C1 segment of cervical spinal cord (tissue), 14 donors: ENCODE data around the gene MEGF9.

ENCODE experiments used
- DNase-seq, 14 donors: peaks; one replicate each; lab custom pipeline; 2025; lab: John Stamatoyannopoulos, UW

MEGF9 gene

DNA sequence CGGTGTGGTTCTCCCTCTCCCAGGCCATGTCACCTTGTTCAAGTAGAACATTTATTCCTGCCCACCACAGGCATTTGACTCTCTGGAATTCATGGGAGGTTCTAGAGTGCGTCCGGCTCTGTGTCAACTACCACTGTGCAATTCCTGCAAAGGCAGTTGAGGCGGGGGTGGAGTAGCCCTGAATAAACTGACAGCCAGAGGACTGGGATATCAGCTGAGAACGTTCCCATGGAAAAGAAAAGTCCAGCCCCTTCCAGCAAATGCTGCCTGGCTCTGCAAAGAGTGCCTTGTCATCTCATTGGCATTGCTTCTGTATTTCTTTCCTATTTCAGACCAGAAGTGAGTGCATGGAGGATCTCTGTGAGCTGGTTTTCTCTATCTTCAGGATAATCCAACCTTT, 18.9 kb upstream of the MEGF9 start:
- peak in 7 of 14 donors; percentile 10 to 72 (median 33) for DNase-seq

DNA sequence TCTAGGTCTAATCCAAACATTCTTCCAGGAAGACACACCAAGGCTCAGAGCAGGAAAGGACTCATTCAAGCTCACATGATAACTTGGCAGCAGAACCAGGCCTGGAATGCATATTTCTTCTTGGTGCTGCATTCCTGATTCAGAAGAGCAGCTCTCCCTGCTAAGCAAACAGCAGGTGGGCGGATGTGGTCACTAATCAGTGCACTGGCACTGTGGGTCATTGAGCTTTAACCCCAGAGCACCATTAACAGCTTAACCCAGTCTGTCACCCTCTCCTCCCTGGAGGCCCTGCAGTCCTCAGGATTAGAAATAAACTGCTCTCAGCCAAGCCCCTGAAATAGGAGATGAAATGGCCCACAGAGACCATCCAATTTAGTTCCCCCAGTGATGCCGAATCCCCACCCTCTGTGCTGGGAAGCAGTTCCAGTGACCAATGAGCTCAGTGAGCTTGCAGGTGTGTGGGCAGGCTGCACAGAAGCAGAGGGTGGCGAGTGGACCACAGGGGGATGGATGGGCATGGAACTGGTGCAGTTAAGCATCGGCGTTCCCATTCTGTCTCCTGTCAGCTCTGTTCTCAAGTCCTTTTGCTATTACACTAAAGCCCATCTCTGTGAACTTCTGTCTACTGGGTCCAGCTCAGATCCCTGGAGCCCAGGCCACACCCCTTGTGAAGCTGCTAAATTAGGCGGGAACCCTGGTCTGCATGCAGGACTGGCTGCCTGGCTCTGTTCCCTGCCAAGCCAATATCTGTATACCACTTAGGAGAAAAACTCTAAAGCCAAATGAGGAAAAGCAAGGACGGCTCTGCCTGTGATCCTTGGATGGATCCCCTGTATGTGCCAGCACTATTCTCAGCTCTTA, 16.6 kb upstream of the MEGF9 start:
- no peak for DNase-seq

DNA sequence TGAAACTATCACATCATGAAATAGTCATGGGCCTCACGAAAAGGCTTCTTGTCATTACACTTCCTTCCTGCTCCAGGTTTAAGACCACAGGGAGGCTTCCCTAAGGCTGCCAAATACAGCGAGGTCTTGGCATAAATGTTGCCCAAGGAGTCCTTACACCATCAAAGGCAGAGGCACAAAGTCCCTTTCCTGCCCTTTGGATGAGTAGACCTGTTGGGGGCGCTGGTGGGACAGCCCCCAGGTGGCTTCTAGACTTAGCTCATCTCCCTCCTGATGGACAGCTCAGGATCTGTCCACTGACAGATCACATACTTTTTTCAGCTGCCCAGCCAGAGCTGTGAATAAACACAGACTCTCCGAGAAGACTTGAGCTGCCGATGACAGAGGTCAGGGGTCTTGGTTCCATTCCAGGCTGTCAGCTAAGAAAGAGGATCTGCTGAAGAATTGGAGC, 15.5 kb upstream of the MEGF9 start:
- DNase-seq = no peak

DNA sequence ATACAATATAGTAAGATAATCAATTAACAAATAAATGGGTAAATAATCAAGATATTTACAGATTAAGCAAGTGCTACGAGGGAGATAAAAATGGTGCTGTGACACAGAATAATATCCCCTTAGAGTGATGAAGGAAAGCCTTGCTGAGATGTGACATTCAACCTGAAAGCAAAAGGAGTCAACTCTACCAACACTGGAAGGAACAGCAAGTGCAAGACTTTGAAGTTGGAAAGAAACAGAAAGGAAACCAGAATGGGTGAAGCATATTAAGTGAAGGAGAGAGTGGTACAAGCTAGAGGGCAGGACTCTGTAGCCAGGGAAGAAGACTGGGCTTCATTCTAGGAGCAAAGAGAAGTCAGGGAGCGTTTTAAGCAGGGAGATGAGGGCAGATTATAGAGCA, 12.2 kb upstream of the MEGF9 start:
- no peak for DNase-seq

DNA sequence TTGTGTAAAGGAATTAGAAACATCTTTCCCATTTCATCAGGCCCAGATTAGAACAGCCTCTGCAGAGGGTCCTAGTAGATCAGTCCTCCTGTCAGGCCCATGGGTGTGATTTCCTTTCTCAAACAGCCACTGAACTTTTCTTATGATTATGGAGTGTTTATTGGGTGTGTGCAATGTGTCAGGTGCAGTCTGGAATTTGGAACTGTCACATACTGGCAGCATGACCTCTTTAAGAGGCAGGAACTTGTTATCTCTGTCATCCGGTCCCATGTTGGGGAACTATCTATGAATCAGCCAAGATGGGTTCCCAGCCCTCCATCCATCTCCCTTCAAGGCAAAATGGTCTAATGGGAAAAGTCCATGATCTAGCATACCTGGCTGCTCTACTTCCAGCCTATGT, 11.6 kb upstream of the MEGF9 start:
- DNase-seq = no peak

DNA sequence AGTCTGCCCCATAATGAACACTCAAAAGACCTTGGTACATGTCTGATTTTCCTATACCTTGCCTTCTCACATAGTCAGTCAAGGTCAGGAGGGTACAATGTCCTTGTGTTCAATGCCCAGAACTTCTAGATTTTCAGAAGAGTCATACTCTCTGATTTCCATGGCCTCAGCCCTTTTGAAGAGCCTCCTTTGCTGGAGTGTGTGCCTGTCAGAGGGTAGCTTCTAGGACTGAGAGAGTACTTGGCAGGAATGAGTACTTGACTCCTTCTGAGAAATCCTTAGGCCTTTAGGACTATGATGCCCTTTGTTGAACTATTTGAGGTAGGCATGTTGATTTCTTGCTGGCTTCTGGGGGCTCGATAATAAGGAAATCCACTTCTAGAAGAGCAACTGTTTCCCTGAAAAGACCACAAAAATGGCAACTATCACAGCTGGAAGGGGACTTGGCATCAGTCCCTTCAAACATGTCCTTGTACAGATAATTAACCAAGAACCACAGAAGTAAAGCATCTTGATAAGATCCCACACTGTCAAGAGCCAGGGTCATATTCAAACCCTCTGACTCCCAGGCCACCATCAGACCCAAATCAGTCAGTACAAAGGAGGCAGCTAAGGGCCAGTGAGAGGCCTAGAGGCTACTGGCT, 10.6 kb upstream of the MEGF9 start:
- no peak for DNase-seq

DNA sequence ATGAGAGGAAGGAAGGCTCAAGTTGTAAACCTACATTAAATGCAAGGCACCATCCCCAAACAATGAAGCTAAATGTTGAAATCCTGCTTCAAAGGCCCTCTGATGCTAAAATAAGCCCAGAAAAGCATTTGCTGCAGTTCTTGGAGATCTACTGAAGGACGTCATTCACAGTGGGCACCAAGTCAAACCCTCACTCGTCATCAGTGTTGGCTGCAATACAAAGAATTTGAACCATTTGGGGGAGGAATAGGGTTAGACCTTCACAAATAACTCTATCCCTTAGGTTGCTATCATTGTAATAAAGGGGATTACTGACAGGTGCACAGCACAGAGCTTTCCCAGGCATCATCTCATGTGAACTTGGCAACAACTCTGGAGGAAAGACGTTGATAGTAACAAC, 9.3 kb upstream of the MEGF9 start:
- DNase-seq = no peak

DNA sequence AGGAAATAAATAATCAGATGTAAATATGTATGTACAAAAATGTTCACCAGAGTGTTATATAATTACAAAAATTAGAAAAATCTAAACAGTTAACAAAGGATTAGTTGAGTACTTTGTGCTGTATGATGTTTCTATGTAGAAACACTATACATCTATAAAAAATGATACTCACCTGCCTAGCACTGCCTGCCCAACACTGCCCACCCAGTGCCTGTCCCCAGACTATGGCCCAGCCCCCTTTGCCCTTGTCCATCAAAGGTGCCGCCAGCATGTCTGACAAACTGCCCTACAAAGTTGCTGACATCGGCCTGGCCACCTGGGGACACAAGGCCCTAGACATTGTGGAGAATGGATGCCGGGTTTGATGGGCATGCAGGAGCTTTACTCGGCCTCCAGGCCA, 6.1 kb upstream of the MEGF9 start:
- no peak for DNase-seq

DNA sequence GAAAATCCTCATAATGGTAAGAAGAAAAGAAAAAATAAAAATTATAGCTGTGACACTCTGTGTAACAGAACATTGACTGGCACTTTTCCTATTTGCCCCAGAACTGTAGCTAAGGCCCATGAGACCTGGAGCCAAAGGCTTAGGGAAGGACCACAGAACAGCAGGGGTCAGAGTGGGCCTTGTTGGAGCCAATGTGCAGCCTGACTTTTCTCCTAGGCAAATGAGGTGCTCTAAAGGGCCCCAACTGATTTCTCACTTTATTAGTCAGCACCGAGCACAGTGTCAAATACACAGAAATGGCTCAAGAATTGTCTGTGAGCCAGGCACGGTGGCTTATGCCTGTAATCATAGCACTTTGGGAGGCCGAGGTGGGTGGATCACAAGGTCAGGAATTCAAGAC, 4.0 kb upstream of the MEGF9 start:
- no peak for DNase-seq

DNA sequence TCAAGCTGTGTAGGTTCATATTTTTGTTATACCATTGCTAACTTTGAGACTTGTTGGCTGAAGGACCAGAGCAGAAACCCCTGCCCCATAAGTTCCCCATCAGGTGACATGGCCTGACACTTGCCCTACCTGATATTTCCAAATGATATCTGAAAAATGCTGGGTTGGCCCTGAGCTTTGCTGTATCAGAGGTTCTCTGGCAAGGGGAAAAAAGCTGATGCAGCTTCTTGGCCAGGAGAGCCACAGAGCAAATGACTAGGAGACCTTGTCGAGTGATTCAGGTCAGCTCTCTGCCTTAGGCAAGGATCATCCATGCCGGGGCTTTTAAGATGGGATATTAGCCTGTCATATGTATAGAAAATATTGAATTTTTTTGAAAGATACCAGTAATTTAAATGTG, 2.9 kb upstream of the MEGF9 start:
- DNase-seq = no peak

DNA sequence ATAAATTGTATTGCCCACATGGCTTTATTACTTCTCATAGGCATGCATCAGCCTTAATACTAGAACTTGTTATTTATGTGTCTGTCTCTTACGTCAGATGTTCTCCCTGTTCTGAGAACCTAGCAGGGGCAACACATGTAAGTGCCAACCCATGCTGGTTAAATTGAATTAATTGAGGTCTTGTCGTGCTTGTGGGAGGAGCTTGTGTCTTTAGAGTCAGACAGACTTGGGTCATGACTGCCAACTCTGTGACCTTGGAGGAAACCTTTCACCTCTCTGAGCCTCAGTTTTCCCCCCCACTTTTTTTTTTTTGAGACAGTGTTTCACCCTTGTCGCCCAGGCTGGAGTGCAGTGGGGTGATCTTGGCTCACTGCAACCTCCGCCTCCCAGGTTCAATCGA, 2.2 kb upstream of the MEGF9 start:
- DNase-seq = no peak

DNA sequence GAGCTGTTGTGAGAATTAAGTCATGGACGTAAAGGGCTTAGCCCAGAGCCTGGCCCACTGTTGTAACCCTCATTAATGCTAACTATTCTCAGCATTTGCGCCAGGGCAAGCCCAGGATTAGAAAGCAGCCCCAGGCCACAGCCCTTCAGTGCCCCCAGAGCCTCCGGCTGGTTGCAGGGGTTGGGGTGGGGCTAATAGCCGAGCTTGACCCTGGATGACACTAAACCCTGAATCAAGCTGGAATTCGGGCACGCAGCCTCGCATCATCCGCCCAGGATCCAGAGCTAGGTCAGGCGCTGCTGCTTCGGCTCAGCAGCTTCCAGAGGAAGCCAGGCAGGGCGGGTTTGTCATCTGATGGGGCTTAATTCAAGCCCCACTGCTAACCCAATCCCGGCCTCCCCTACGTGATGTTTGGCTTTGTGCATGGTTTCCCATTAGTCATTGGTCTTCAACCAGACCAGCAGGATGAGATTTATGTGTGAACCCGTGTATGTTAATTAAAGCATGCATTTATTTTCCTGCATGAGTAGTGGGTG, 1.2 kb upstream of the MEGF9 start:
- peak in 6 of 14 donors; percentile 19 to 53 (median 32) for DNase-seq

DNA sequence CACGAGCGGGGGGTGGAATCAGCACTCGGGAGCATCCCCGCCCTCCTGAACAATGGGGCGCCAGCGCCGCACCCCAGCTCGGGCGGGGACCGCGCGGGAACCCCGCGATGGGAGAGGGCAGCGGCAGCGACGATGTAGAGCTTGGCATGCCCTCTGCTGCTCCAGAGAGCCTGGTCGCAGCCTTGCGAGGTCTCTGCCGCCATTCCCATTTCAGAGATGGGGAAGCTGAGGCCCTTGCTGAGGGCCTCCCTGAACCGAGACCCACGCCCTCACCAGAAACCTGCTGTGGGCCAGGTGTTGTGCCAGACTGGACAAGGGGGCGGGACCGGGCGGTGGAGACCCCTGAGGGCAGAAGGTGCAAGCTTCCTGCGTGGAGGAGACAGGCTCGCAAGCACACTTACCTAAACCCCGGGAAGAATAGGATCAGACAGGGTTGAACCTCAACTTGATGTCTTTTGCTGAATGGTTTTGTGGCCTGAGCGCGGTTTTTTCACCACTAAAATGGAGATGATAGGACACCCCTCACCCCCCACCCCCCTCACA, 647 bp upstream of the MEGF9 start:
- DNase-seq = peak in 3 of 14 donors; percentile 49 to 73 (median 49)

DNA sequence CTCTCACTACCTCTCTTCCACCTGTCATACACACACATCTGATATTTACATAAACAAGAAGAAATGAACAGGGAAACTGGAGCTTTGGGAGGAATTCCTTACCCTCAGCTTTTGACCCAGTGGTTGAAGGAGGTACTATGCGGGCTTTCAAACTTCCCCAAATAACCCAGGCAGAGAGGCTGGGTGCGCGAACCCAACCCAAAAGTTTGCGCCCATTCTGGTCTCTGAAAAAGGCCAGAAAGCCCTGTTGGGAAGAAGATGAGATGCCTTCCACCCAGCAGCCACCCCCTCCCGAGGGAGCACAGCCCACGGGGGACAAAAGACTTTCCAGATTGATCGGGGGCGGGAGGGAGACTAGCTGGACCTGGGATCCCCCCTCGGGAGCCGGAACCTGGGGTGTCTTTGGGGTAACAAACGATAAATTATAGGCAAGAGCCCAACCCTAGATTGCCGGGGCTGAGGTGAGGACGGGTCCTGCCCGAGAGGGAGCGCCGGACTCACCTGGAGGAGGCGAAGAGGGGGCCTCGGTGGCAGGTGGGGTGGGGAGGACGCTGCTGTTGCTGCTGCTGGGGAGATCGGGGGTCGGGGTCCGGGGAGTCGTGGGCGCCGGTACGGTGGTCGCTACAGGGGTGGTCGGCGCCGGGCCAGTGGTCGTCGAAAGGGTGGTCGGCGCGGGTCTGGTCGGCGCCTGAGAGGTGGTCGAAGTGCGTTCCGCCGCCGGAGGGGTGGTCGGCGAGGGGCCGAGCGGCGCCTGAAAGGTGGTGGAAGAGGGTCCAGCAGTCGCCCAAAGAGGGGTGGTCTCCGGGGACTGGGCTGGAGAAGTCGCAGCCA, 798 bp downstream of the MEGF9 start:
- peak in 7 of 14 donors; percentile 28 to 51 (median 31) for DNase-seq

DNA sequence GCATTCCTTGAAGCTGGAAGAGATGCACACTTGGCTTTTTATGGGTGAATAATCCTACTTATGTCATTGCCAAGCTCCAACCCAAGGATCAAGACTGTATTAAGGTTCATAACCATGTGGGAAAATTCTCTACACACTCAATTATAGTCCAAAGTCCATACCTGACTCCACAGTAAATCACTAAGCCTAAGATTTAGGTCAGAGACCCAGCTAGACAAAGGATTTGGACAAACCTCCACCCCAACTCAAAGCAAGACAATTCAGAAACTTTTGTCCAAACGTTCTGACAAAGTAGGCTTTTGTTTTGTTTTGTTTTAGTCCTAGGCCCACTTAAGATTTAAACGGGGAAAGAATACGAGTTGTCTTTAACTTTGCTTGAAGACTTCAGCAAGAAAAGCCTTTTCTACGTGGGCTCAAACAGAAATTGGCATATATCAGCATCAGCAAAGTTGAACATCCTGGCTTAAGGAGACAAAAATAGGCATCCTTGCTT, 1.7 kb downstream of the MEGF9 start:
- DNase-seq = peak in 1 of 14 donors; percentile 42

DNA sequence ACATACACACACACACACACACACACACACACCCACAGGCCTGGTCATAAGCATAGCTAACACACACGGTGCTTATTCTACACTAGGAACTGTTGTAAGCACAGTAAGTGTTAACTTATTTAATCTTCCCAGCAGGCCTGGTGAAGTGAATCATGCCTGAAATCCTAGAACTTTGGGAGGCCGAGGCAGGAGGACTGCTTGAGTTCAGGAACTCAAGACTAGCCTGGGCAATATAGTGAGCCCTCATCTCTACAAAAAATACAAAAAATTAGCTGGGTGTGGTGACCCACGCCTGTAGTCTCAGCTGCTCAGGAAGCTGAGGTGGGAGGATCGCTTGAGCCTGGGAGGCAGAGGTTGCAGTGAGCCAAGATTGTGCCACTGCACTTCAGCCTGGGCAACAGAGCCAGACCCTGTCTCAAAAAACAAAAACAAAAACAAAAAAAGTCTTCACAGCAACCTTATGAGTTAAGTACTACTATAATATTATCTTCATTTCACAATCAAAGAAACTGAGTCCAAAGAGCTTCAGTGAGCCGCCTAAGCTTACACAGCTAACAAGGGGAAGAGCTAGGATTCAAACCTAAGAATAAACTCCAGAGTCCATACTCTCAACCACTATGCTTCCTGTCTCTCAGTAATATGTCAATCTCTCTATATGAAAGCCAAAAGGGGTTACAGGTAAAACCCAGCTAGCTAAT, 2.3 kb downstream of the MEGF9 start:
- DNase-seq = peak in 1 of 14 donors; percentile 39

DNA sequence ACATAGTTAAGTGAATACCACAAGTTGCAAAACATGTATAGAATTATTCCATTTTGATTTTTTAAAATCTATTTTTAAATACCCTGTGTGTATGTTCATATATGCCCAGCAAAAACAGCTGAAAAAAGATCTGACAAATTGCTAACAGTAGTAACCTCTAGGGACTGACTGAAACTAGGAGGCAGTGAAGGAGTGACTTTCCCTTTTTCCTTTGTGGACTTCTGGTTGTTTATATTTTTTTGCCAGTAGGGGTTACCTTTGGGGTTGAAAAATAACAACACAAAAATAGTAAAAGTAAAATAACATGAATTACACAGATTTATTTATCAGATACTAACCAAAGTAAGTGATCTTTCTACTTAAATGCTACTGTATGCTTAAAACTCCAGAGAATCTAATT, 2.9 kb downstream of the MEGF9 start:
- DNase-seq = no peak

DNA sequence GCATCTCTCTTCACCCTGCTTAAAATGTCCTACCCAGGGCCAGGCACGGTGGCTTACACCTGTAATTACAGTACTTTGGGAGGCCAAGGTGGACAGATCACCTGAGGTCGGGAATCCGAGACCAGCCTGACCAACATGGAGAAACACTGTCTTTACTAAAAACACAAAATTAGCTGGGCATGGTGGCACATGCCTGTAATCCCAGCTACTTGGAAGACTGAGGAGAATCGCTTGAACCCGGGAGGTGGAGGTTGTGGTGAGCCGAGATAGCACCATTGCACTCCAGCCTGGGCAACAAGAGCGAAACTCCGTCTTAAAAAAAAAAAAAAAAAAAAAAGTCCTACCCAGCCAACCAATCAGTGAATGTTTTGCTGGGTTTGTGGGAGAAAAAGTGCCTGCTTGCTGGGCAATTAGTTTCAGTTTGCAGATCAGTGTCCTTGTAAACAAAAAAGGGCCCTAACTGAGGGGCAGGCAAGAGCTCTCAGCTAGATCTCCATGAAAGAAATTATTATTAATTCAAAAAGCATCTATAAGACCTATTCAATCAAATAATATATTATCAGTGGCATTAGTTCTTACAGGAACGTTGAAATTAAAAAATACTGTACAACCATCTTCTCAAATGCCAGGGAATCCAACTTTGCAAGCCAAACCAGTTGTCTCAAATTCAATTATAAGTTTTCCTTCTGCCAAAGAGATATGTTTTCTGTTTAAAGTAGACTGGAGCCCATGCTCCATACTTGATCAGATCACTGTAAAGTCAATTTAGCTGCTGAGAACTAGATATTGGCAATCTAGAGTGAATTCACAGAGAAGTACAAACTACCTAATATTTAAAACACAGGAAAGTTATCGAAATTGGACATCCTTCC, 3.9 kb downstream of the MEGF9 start:
- peak in 5 of 14 donors; percentile 15 to 37 (median 26) for DNase-seq

DNA sequence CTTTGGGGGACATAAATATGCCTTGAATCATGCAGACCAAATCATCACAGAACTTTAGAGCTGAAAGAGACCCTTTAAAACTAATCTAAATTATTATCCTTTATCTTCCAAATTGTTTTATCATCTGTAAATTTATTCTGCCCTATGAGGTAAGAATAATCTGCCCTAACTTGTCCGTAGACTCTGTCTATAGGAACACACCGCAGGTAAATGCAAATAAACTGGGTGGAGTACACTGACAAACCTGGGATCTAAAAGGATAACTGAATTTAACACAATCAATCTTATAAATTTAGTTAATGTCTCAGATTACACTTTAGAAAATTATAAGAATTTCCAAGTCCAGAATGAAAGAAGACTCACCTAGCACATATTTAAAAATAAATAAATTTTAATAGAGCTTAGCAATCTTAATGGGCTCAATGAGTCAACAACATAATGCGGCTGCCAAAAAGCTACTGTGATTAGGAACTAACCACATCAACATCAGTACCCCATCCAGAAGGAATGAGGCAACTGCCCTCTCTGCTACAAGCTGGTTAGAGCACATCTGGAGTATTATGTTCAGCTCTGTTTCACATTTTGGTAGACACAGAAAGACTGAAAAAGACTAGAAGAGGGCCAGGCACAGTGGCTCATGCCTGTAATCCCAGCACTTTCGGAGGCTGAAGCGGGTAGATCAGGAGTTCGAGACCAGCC, 5.6 kb downstream of the MEGF9 start:
- no peak for DNase-seq
